HTERT RPE-1 (cell line): ENCODE measurements around the gene ILDR1.

Experiments
- in situ Hi-C: fragments of 300-500 bp; cut with MboI; formaldehyde crosslinking; loops from 4 replicates; pipeline ENCODE4 v1.14.3; 2020; ENCODE audit warnings: low sequenced_read_pairs

The ILDR1 gene

DNA sequence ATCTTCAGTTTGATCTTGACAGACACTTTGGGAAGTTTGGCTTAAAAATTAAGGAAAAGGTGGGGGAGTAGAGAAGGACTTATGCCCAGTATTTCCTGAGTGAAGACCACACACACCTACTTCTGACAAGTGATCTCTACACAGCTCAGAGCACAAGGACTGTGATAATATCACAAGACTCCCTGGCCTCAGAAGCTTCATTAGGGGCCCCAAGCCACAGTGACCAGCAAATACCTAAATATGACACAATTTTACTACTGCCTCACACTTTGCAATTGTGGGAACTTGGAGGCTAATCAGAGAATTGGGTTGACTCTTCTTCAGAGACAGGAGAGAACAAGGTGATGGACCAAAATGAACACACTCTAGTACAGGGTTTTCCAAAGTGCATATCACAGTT lies 2.6 kb downstream of the ILDR1 start:
- in situ Hi-C loops, result no loop called here

DNA sequence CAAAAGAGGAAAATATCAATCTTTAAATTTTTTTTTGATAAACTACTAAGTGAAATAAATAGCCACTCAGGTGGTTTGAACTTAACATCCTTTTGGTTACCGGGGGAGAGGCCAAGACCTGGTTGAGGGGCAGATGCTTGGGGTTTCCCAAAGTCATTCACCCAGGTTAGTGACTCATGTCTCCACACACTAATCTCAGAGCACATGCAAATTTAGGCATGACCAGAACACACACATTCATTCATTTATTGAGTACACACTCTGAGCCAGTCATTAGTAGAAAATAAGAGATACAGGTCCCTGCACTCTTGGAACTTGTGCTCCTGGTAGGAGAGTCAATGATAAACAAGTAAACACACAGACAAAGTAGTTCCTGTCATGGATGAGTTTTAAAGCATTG lies 7.3 kb downstream of the ILDR1 start:
- in situ Hi-C loops, result no loop called here

- in situ Hi-C loops, result no loop called here
These were observed 8.6 kb downstream of the ILDR1 start for GRCh38 chr3:122013448-122013925.

DNA sequence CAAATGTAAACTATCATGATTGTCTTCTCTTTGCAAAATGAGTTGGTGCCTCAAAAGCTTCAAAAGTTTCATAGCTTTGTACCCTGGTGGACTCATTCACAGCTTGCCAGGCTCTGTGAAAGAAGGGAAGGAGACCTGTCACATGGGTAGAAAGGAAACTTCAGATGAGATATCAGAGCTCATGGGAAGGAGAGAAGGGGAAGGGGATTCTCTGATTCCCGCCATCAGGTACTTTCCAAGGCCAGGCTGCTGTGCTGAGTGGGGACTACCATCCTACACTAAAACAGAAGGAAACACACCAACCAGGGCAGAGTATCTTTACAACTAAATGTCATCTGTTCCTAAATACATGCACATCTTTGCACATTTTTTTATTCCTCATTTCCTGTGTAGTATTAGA lies 9.2 kb downstream of the ILDR1 start:
- in situ Hi-C loops, result no loop called here

GRCh38 chr3:122011396-122011795 lies 10.7 kb downstream of the ILDR1 start:
- in situ Hi-C loops, result no loop called here

DNA sequence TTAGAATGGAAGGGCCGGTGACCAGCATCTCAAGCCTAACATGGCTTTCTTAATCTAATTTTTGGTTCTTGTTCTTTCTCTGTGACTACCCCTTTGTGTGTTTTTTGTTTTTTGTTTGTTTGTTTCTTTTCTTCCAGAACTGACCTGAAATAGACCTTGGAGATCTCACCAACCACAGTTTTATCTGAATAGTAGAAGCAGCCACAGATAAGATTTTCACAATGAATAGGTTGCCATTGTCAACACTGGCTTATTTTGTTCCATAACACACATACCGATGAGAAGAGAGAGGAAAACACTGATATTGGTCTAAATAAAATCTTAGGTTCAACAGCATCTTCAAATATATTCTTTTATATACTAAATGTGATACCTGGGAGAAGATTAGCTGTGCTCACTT lies 11.5 kb downstream of the ILDR1 start:
- in situ Hi-C loops, result no loop called here

DNA sequence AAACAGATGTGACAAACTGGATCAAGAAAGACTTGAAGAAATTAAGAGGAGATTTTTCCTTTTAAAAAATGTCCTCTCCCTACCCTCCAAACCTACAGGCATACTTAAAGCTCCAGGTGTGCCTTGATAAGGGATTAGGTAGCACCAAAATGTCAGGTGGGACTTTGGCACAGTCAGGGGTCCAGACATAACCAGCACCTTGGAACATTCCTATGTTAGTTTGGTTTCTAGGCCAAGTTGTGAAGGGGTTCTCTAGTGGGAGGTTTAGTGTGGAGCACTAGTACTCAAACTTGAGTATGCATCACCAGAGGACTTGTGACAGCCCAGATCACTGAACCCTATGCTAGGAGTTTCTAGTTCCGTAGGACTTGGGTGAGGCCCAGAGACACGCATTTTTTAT lies 13.9 kb downstream of the ILDR1 start:
- in situ Hi-C loops, result no loop called here

DNA sequence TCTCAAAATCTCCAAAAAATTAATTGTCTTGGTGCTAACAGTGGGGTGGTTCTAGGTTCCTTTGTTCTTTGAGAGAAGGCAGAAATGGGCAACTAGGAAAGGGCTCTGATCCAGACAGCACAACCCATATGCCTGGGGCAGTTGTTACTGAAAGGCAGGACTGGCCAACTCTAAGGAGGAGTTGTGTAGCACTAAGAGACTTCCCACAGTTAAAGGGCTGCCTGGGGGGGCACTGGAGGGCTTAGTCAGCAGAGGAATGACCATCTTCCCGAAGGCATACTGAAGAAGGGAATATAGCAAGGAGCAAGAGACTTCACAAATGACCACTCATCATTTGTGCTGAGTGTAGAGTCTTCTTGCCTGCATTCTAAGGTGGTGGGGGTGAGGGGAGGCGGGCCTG lies 15.8 kb downstream of the ILDR1 start:
- in situ Hi-C loops, result no loop called here

DNA sequence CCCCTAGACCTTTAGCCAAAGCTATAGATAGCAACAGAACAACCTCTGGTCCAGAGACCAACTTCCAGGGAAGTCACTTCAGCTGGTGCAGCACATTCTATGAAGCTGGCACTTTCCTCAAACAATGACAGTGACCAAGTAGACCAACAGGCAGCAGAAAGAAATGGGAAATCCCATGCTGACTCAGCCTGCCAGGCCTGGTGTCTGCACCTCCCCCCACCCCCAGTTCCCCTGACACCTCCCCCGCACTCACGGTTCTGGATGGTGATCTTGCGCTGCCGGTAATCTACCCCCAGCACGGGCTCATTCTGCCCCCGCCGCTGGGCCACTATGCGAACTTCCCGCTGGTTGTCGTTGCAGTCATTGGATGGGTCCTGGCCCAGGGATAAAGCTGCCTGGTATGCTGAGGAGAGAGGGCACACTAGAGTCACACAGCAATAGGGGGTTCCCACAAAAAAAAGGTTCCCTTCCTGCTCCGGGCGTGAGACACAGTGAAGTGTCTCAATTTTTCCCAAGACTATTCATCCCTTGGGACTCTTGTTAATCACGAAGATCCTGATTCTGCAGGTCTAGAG lies 17.0 kb downstream of the ILDR1 start:
- in situ Hi-C loops, result no loop called here

GRCh38 chr3:122004107-122004506 lies 17.9 kb downstream of the ILDR1 start:
- in situ Hi-C loops, result no loop called here

- in situ Hi-C loops, result no loop called here
These were observed 18.4 kb downstream of the ILDR1 start for GRCh38 chr3:122003606-122004005.

GRCh38 chr3:122003112-122003511 lies 18.9 kb downstream of the ILDR1 start:
- in situ Hi-C loops, result no loop called here

GRCh38 chr3:122002611-122003010 lies 19.4 kb downstream of the ILDR1 start:
- in situ Hi-C loops, result no loop called here

- in situ Hi-C loops, result no loop called here
These were observed 20.2 kb downstream of the ILDR1 start for GRCh38 chr3:122001892-122002291.

GRCh38 chr3:122000936-122001605 lies 21.0 kb downstream of the ILDR1 start:
- in situ Hi-C loops, result no loop called here

DNA sequence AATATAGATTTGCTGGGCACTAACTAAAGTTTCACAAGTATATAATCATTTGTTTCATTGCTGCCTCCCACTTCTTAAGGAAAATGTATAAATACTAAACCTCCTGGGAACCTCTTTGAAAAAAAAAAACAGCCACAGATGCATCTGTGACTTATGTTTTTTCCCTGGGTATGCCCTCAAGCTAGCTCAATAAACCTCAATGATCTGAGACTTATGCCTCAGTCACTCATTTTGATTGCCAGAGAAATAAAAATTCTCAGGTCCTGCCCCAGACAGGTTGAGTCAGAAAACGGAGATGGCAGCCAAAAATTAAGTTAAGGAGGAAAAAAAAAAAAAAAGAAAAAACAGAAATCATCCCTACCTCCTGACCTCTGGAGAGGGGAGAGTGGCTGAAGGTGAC lies 22.1 kb downstream of the ILDR1 start:
- in situ Hi-C loops, result no loop called here

- in situ Hi-C loops, result no loop called here
These were observed 23.2 kb downstream of the ILDR1 start for GRCh38 chr3:121998611-121999473.

- in situ Hi-C loops, result no loop called here
These were observed 23.9 kb downstream of the ILDR1 start for GRCh38 chr3:121998030-121998580.

GRCh38 chr3:121997372-121997771 lies 24.7 kb downstream of the ILDR1 start:
- in situ Hi-C loops, result no loop called here

- in situ Hi-C loops, result no loop called here
These were observed 25.6 kb downstream of the ILDR1 start for GRCh38 chr3:121996441-121996840.
